ENCODE measurements around the gene ADCY5.

DNA sequence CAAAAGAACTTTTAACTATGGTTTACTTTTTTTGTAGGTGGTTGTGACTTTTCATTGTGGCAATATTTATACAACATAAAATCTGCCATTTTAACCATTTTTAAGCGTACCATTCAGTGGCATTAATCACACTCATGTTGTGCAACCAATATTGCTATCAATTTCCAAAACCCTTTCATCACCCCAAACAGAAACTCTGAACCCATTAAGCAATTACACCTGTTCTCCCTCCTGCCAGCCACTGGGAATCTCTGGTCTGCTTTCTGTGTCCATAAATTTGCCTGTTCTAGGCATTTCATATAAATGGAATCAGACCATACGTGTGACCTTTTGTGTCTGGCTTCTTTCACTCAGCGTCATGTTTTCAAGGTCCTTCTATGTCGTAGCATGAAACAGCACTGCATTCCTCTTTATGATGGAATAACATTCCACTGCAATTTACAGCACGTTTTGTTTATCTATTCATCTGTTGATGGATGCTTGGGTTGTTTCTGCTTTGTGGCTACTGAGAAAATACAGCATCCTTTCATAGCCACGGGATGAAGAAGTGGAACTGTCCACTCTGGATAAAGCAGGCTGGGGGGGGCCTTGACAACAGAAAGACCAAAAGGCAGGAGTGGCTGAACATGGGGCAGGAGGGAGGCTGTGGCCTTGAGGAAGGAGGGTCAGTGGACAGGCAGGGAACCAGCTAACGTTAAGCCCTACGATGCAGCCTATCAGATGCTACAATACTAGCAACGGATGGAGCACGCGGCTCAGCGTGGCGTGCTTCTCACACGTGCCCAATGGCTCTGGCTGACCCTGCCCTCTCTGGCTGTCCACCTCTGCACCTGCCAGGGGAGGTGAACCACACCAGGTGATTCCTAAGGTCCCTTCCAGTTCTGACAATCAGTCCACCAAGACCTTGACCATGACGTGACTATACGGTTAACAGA, 136.3 kb downstream of the ADCY5 start:
- TF ChIP-seq EZH2 (IDR thresholded peaks at IDR 0.05; ENCODE audit: borderline replicate concordance) (no peak), EZH2phosphoT487 (IDR thresholded peaks at IDR 0.05; ENCODE audit: low read depth, severe bottlenecking, unreplicated experiment) (no peak)
- TF ChIP-seq, protein P1, sequence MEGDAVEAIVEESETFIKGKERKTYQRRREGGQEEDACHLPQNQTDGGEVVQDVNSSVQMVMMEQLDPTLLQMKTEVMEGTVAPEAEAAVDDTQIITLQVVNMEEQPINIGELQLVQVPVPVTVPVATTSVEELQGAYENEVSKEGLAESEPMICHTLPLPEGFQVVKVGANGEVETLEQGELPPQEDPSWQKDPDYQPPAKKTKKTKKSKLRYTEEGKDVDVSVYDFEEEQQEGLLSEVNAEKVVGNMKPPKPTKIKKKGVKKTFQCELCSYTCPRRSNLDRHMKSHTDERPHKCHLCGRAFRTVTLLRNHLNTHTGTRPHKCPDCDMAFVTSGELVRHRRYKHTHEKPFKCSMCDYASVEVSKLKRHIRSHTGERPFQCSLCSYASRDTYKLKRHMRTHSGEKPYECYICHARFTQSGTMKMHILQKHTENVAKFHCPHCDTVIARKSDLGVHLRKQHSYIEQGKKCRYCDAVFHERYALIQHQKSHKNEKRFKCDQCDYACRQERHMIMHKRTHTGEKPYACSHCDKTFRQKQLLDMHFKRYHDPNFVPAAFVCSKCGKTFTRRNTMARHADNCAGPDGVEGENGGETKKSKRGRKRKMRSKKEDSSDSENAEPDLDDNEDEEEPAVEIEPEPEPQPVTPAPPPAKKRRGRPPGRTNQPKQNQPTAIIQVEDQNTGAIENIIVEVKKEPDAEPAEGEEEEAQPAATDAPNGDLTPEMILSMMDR (IDR thresholded peaks at IDR 0.05; ENCODE audit: poor library complexity): no peak
